GM18873 (cell line): ENCODE results near the gene CARD8.
A peak's percentile ranks its signal among the peaks of the same experiment; 100 is the strongest.
"Not testable (repeated sequence)": the region's sequence is repeated elsewhere in the genome, so short reads cannot be mapped to it uniquely, and the experiment has no call there.

ENCODE experiments used
- ATAC-seq: cut with Tn5 transposase; IDR thresholded peaks from one replicate; pipeline ENCODE4 v1.9.1; 2021; ENCODE audit warnings: mild to moderate bottlenecking, moderate library complexity, moderate number of reproducible peaks; ENCODE audit not compliant: unreplicated experiment, low FRiP score

The CARD8 gene, protein sequence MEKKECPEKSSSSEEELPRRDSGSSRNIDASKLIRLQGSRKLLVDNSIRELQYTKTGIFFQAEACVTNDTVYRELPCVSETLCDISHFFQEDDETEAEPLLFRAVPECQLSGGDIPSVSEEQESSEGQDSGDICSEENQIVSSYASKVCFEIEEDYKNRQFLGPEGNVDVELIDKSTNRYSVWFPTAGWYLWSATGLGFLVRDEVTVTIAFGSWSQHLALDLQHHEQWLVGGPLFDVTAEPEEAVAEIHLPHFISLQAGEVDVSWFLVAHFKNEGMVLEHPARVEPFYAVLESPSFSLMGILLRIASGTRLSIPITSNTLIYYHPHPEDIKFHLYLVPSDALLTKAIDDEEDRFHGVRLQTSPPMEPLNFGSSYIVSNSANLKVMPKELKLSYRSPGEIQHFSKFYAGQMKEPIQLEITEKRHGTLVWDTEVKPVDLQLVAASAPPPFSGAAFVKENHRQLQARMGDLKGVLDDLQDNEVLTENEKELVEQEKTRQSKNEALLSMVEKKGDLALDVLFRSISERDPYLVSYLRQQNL

GRCh38 chr19:48255376-48256303, at the start of gene CARD8:
CARD8 (minus strand) TSS chr19:48255912; CDS start chr19:48241020, 14,892 bp downstream.
- peak; percentile 42 for ATAC-seq

- ATAC-seq = no peak
Measured at GRCh38 chr19:48303866-48304265, 48.2 kb upstream of the CARD8 start.

- no peak for ATAC-seq
Measured at GRCh38 chr19:48303367-48303766, 47.7 kb upstream of the CARD8 start.

DNA sequence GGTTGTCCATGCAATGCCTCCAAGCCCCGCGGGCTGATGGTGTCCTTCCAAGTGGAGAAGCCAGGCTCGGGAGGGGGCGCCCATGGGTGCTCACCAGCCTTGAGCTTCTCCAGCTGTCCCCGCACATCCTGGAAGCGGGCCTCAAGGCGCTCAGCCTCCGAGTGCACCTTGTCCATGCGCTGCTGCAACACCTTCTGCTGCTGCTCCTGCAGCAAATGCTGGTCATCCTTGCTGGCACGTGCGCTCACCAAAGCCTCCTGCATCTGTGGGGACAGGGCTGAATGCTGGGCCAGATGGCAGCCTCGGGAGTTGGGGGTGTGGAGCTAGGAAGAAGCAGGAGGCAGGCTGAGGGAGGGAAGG, 46.9 kb upstream of the CARD8 start:
- ATAC-seq = no peak

- no peak for ATAC-seq
Measured at GRCh38 chr19:48301886-48302599, 46.3 kb upstream of the CARD8 start.

DNA sequence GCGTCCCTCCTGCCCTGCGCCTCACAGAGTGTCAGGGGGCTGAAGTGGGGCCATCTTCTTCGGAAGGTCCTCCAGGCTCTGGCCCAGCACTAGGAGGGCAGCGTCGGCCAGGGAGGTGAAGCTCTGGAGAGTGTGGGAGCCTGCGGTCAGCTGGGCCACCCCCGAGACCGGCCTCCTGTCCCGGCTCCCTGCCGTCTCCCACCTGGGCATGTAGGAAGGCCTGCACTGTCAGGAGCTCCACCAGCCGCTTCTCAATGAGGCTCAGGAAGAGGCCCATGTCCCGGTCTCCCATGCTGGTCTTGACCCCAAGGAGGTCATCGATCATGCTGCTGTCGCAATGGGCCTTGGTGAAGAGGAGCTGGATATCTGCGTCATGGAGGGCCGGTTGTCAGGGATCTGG, 42.3 kb upstream of the CARD8 start:
- ATAC-seq = no peak

DNA sequence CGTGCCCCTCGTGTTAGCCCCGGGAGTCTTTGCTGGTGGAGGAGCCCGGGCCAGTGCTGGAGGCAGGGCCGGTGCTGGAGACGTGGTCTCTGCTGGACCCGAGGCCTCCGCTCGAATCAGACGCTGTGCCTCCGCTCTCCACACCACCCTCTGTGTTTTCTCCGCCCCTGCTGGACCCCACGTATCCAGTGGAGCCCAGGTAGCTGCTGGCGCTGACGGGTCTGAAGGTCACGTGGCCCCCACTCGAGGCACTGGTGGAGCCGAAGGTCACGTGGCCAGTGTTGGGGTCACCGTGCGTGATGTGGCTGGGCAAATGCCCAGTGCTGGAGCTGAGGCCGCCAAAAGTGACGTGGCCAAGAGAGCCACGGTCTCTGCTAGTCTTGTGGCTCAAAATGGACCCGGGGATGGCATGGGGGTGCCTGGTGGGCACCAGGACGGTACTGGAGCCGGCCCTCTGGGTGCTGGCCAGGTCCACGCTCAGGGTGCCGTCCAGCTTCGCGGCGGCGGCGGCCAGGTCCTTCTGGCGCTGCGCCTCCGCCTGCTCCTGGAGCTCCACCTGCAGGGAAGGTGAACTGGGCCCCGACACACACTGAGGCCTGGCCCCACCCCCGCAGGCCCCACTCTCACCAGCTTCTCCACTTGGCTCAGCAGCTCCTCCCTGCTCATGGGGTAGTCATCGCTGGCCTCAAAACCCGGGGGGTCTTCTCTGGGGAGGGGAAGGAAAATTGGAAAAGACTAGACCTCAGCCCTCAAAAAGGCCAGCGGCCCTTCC, 41.4 kb upstream of the CARD8 start:
- no peak for ATAC-seq

GRCh38 chr19:48295458-48295857, 39.7 kb upstream of the CARD8 start:
- no peak for ATAC-seq

- ATAC-seq = no peak
Measured at GRCh38 chr19:48292798-48293197, 37.1 kb upstream of the CARD8 start.

DNA sequence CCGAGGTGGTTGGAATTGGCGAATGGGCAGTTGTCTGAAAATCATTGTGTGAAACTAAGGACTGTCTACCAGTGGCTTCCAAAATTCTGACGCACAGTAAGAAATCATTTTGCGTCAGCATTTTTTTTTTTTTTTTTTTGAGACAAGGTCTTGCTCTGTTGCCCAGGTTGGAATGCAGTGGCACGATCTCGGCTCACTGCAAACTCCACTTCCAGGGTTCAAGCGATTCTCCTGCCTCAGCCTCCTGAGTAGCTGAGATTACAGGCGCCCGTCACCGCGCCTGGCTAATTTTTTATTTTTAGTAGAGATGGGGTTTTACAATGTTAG, 35.7 kb upstream of the CARD8 start:
- ATAC-seq = not testable (repeated sequence)

- no peak for ATAC-seq
Measured at GRCh38 chr19:48290771-48291488, 35.2 kb upstream of the CARD8 start.

DNA sequence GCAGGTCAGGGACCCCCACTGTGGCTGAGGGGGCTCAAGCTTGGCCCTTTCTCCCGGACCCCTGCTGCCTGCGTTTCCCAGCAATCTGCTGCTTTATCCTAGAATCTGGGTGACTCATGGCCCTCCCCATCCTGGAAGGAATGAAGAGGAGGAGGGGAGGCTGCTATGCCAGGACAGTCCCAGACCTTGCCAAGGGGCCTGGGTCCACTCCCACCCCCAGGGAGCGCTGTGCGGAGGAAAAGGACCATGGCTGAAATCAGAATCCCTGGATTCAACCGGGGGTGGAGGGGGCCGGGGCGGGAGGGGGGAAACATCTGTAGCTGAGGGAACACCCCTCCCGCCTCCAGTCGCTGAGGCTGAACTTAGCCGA, 34.7 kb upstream of the CARD8 start:
- no peak for ATAC-seq

- no peak for ATAC-seq
Measured at GRCh38 chr19:48287748-48288147, 32.0 kb upstream of the CARD8 start.

DNA sequence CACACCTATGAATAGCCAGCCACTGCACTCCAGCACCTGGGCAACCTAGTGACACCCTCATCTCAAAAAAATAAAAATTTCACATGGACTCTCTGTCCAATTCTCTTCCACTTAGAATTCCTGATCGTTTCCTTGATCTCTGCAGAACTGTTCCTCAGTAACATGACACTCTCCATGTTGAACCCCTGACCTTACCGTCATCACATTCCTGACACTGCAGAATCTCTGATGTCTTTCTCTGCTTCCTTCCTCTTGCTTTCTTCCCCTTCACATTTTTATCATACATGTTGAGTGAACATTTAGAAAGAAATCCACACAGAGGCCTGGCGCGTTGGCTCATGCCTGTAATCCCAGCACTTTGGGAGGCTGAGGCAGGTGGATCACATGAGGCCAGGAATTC, 29.2 kb upstream of the CARD8 start:
- ATAC-seq = no peak

- ATAC-seq = no peak
Measured at GRCh38 chr19:48283908-48284307, 28.2 kb upstream of the CARD8 start.

GRCh38 chr19:48279747-48280146, 24.0 kb upstream of the CARD8 start:
- no peak for ATAC-seq

DNA sequence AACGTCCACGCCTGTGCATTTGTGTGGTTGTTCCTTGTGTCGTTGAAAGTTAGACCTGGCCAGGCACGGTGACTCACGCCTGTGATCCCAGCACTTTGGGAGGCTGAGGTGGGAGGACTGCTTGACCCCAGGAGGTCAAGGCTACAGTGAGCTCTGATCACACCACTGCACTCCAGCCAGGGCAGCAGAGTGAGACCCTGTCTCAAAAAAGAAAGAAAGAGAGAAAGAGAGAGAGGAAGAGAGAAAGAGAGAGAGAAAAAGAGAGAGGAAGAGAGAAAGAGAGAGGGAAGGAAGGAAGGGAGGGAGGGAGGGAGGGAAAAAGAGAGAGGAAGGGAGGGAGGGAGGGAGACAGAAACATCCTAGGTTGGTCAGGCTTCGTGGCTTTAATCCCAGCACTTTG, 19.2 kb upstream of the CARD8 start:
- ATAC-seq = no peak

DNA sequence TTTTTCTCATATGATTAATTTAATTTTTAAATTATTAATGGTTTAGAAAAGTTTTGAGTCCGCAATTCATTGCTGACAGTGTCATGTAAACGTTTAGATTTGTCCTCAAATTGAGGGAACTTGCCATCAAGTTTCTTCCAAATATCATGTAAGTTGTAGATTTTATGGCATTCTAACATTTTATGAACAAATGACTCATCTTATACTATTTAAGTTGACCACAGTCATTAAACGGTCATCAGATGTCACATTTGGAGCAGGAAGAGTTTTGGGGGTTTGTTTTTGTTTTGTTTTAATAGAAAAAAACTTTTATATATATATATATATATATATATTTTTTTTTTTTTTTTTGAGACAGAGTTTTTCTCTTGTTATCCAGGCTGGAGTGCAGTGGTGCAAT, 18.5 kb upstream of the CARD8 start:
- no peak for ATAC-seq

DNA sequence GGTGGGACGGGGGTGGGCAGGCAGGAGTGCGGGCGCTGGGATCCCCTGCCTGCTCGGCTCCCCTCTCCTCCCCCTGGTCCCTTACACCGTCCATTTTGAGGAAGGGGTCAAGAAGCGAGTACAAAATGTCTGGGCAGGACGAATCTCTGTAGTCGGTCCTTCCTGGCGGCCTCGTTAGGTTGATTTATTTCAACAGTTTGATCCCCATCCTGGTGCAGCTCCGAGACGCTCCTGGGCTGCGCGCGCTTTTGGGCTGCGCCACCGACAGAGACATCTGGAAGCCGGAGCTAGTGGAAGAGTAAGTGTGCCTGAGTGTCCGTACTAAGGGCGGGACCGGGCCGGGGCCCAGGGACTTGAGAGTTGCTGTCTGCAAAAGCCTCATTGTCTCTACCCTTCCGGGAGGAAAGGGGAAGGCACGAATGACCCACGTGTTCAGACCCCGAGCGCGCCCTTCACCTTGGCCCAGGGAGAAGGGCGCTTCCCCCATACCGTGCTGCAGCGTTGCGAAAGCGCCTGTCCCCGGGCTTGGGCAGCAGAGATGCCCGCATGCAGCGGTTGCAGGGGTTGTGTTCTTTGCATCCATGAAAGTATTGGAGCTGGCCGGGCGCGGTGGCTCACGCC, 15.9 kb upstream of the CARD8 start:
- ATAC-seq = no peak
